SK-N-SH treated with all-trans-retinoic acid at 6 μM for 48 hours (cell line): ENCODE measurements around the gene BPIFA3.

ENCODE experiments used
- ATAC-seq: fragments of 200-7000 bp; cut with Tn5 transposase; 3 replicates; pipeline ENCODE4 v1.9.1; 2020; ENCODE audit warnings: mild to moderate bottlenecking, moderate library complexity
- ARNTL ChIP-seq: fragments of 450-650 bp; formaldehyde crosslinking; IDR thresholded peaks from 2 replicates; pipeline ENCODE4 v1.5.0; 2020; ENCODE audit warnings: low read depth, mild to moderate bottlenecking, moderate library complexity, borderline replicate concordance
- BACH2 ChIP-seq: fragments of 250-450 bp; sonication (Bioruptor Pico); IDR thresholded peaks from 2 replicates; pipeline ENCODE4 v1.9.0; 2021; ENCODE audit warnings: mild to moderate bottlenecking, borderline replicate concordance
- CSDC2 ChIP-seq: fragments of 250-450 bp; sonication (Bioruptor Pico); IDR thresholded peaks from 2 replicates; pipeline ENCODE4 v1.5.0; 2020; ENCODE audit warnings: mild to moderate bottlenecking, moderate library complexity
- ESRRG ChIP-seq: fragments of 250-450 bp; sonication (Bioruptor Pico); IDR thresholded peaks from 2 replicates; pipeline ENCODE4 v1.6.1; 2021; ENCODE audit warnings: mild to moderate bottlenecking
- GLIS3 ChIP-seq: fragments of 250-450 bp; sonication (Bioruptor Pico); IDR thresholded peaks from 2 replicates; pipeline ENCODE4 v1.5.0; 2020; ENCODE audit warnings: mild to moderate bottlenecking, moderate library complexity
- ISL1 ChIP-seq: fragments of 250-450 bp; sonication (Bioruptor Pico); IDR thresholded peaks from 2 replicates; pipeline ENCODE4 v2.1.2; 2022; ENCODE audit warnings: mild to moderate bottlenecking, moderate library complexity
- OSR1 ChIP-seq: fragments of 250-450 bp; sonication (Bioruptor Pico); IDR thresholded peaks from 2 replicates; pipeline ENCODE4 v1.8.0; 2022; ENCODE audit warnings: moderate library complexity, mild to moderate bottlenecking, inconsistent platforms
- PPARA ChIP-seq: fragments of 250-450 bp; sonication (Bioruptor Pico); IDR thresholded peaks from 2 replicates; pipeline ENCODE4 v1.5.0; 2020; ENCODE audit warnings: mild to moderate bottlenecking, borderline replicate concordance
- RARB ChIP-seq: fragments of 250-450 bp; sonication (Bioruptor Pico); IDR thresholded peaks from 2 replicates; pipeline ENCODE4 v1.8.0; 2021; ENCODE audit warnings: mild to moderate bottlenecking, moderate library complexity
- SNAI2 ChIP-seq: fragments of 250-450 bp; sonication (Bioruptor Pico); IDR thresholded peaks from 2 replicates; pipeline ENCODE4 v1.5.0; 2020; ENCODE audit warnings: mild to moderate bottlenecking, moderate library complexity
- TCF4 ChIP-seq: fragments of 250-450 bp; sonication (Bioruptor Pico); IDR thresholded peaks from 2 replicates; pipeline ENCODE4 v1.8.0; 2021; ENCODE audit warnings: mild to moderate bottlenecking, moderate library complexity, borderline replicate concordance
- TOX ChIP-seq: fragments of 250-450 bp; sonication (Bioruptor Pico); IDR thresholded peaks from 2 replicates; pipeline ENCODE4 v1.8.0; 2021; ENCODE audit warnings: mild to moderate bottlenecking, moderate library complexity, borderline replicate concordance
- ZC3H10 ChIP-seq: fragments of 250-450 bp; sonication (Bioruptor Pico); IDR thresholded peaks from 2 replicates; pipeline ENCODE4 v1.5.1; 2021; ENCODE audit warnings: mild to moderate bottlenecking, moderate library complexity
- ZFP3 ChIP-seq: fragments of 250-450 bp; sonication (Bioruptor Pico); IDR thresholded peaks from 2 replicates; pipeline ENCODE4 v1.5.0; 2020; ENCODE audit warnings: mild to moderate bottlenecking, moderate library complexity
- ZFP30 ChIP-seq: fragments of 450-650 bp; formaldehyde crosslinking; IDR thresholded peaks from 2 replicates; pipeline ENCODE4 v1.5.0; 2022; ENCODE audit warnings: mild to moderate bottlenecking, moderate library complexity
- ZNF565 ChIP-seq: fragments of 450-650 bp; formaldehyde crosslinking; conservative IDR thresholded peaks from 2 replicates; pipeline ENCODE4 v1.5.0; 2020; ENCODE audit warnings: low read depth, mild to moderate bottlenecking, moderate library complexity
- ZNF8 ChIP-seq: fragments of 450-650 bp; formaldehyde crosslinking; IDR thresholded peaks from 2 replicates; pipeline ENCODE4 v1.5.0; 2020; ENCODE audit warnings: mild to moderate bottlenecking, moderate library complexity
- TF ChIP-seq, protein P1 (sequence below): fragments of 250-450 bp; sonication (Bioruptor Pico); IDR thresholded peaks from 2 replicates; pipeline ENCODE4 v1.8.0; 2020; ENCODE audit warnings: mild to moderate bottlenecking, moderate library complexity, borderline replicate concordance
- TF ChIP-seq, protein P2 (sequence below): fragments of 250-450 bp; sonication (Bioruptor Pico); IDR thresholded peaks from 2 replicates; pipeline ENCODE4 v1.5.1; 2021; ENCODE audit warnings: mild to moderate bottlenecking, moderate library complexity
- TF ChIP-seq, protein P3 (sequence below): fragments of 250-450 bp; sonication (Bioruptor Pico); IDR thresholded peaks from 2 replicates; pipeline ENCODE4 v1.5.0; 2020; ENCODE audit warnings: mild to moderate bottlenecking, moderate library complexity
- TF ChIP-seq, protein P4 (sequence below): fragments of 250-450 bp; sonication (Bioruptor Pico); IDR thresholded peaks from 2 replicates; pipeline ENCODE4 v1.8.0; 2021; ENCODE audit warnings: low read depth, mild to moderate bottlenecking, moderate library complexity, borderline replicate concordance
- TF ChIP-seq, protein P5 (sequence below): fragments of 250-450 bp; sonication (Bioruptor Pico); IDR thresholded peaks from 2 replicates; pipeline ENCODE4 v1.5.1; 2020; ENCODE audit warnings: low read depth, mild to moderate bottlenecking, moderate library complexity

The BPIFA3 gene

DNA sequence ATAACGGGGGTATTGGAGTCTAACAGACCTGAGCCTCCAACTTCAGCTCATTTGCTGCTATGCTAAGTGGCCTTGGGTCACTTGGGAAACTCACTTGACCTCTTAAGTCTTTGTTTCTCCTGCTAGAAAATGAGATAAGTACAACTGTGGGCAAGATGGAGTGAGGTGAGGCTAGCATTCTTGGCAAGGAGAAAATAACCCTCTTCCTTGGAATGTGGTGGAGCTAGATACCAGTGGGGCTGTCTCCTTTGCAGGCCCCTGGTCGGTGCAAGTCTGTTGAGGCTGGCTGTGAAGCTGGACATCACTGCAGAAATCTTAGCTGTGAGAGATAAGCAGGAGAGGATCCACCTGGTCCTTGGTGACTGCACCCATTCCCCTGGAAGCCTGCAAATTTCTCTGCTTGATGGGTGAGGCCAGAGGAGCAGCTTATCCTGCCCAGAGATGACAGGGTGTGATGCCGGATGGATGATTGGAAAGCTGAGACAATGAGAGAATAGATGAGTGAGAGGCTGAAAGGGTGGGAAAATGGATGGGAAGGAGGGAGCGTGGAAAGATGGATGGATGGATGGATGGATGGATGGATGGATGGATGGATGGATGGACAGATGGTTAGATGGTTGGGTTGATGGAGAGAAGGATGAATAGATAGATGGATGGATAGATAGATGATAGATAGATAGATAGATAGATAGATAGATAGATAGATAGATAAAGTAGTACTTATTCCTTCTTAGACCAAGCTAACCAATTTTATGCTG lies 23.0 kb downstream of the BPIFA3 start:
- TF ChIP-seq OSR1 (CRISPR knock-in tag) (no peak), GLIS3 (CRISPR knock-in tag) (no peak), ESRRG (CRISPR knock-in tag) (no peak), BACH2 (CRISPR knock-in tag) (no peak), ZNF565 (CRISPR knock-in tag) (no peak), SNAI2 (CRISPR knock-in tag) (no peak), ARNTL (CRISPR knock-in tag) (no peak), ZFP3 (no peak), RARB (CRISPR knock-in tag) (no peak), TCF4 (CRISPR knock-in tag) (no peak)
- TF ChIP-seq, protein P1, sequence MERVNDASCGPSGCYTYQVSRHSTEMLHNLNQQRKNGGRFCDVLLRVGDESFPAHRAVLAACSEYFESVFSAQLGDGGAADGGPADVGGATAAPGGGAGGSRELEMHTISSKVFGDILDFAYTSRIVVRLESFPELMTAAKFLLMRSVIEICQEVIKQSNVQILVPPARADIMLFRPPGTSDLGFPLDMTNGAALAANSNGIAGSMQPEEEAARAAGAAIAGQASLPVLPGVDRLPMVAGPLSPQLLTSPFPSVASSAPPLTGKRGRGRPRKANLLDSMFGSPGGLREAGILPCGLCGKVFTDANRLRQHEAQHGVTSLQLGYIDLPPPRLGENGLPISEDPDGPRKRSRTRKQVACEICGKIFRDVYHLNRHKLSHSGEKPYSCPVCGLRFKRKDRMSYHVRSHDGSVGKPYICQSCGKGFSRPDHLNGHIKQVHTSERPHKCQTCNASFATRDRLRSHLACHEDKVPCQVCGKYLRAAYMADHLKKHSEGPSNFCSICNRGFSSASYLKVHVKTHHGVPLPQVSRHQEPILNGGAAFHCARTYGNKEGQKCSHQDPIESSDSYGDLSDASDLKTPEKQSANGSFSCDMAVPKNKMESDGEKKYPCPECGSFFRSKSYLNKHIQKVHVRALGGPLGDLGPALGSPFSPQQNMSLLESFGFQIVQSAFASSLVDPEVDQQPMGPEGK (CRISPR knock-in tag), result no peak
- TF ChIP-seq, protein P2, sequence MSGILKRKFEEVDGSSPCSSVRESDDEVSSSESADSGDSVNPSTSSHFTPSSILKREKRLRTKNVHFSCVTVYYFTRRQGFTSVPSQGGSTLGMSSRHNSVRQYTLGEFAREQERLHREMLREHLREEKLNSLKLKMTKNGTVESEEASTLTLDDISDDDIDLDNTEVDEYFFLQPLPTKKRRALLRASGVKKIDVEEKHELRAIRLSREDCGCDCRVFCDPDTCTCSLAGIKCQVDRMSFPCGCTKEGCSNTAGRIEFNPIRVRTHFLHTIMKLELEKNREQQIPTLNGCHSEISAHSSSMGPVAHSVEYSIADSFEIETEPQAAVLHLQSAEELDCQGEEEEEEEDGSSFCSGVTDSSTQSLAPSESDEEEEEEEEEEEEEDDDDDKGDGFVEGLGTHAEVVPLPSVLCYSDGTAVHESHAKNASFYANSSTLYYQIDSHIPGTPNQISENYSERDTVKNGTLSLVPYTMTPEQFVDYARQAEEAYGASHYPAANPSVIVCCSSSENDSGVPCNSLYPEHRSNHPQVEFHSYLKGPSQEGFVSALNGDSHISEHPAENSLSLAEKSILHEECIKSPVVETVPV (CRISPR knock-in tag), result no peak
- ATAC-seq, result no peak

DNA sequence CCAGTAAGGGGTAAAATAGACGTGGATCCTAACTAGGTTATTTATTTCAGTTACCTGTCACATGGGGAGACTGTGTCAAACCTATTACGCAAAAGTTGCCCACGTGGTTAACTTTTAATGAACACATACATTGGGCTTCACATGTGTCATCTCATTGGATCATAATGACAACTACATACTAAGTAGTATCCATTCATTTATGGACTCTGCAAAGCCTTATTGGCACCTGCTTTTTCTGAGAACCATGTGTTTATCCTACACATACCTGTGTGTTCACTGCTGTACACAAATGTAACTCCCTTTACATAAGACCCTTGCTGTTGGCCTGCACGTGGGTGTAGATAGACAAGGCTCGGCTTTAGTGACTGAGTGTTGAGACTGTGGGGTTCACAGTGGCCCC lies 23.8 kb downstream of the BPIFA3 start:
- no peak for TF ChIP-seq ARNTL (CRISPR knock-in tag)
- TF ChIP-seq OSR1 (CRISPR knock-in tag), result no peak
- no peak for TF ChIP-seq ZFP30 (CRISPR knock-in tag)
- no peak for ATAC-seq

DNA sequence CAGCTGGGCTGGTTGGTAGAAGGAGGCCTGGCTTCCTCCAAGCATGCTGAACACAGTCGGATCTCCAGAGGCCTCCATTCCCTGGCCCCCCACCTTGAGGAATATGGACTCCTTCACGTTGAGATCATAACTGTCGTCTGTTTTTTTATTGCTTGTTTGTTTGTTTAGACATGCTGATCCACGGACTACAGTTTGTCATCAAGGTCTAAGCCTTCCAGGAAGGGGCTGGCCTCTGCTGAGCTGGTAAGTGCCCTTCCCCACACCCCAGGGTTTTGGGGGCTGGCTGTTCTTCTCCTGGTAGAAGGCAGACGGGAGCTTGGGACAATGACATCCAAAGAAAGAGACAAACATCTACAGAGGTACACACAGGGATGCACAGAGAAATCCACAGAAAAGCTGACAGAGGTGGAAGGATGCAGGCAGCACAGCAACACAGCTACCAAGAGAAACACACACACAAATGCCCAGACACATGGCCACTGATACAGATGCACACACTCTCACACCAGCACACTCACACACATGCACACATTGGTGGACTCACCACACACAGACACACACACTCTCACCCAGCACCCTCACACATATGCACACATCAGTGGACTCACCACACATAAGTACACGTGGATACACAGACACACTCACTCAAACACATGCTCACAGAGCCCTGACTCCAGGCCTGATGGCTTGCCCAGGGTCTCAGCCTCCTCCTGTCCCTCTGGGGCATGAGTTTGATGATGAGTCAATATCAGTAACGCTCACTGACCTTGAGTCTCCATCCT lies 25.4 kb downstream of the BPIFA3 start:
- no peak for ATAC-seq
- TF ChIP-seq ZFP3, result no peak
- TF ChIP-seq RARB (CRISPR knock-in tag), result no peak
- no peak for TF ChIP-seq ISL1 (CRISPR knock-in tag)
- no peak for TF ChIP-seq SNAI2 (CRISPR knock-in tag)
- TF ChIP-seq, protein P2 (CRISPR knock-in tag), result no peak
- TF ChIP-seq BACH2 (CRISPR knock-in tag), result no peak
- TF ChIP-seq GLIS3 (CRISPR knock-in tag), result no peak
- TF ChIP-seq PPARA (CRISPR knock-in tag), result no peak
- no peak for TF ChIP-seq OSR1 (CRISPR knock-in tag)
- TF ChIP-seq TCF4 (CRISPR knock-in tag), result no peak
- TF ChIP-seq ZC3H10, result no peak
- TF ChIP-seq, protein P3, sequence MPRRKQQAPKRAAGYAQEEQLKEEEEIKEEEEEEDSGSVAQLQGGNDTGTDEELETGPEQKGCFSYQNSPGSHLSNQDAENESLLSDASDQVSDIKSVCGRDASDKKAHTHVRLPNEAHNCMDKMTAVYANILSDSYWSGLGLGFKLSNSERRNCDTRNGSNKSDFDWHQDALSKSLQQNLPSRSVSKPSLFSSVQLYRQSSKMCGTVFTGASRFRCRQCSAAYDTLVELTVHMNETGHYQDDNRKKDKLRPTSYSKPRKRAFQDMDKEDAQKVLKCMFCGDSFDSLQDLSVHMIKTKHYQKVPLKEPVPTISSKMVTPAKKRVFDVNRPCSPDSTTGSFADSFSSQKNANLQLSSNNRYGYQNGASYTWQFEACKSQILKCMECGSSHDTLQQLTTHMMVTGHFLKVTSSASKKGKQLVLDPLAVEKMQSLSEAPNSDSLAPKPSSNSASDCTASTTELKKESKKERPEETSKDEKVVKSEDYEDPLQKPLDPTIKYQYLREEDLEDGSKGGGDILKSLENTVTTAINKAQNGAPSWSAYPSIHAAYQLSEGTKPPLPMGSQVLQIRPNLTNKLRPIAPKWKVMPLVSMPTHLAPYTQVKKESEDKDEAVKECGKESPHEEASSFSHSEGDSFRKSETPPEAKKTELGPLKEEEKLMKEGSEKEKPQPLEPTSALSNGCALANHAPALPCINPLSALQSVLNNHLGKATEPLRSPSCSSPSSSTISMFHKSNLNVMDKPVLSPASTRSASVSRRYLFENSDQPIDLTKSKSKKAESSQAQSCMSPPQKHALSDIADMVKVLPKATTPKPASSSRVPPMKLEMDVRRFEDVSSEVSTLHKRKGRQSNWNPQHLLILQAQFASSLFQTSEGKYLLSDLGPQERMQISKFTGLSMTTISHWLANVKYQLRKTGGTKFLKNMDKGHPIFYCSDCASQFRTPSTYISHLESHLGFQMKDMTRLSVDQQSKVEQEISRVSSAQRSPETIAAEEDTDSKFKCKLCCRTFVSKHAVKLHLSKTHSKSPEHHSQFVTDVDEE (CRISPR knock-in tag), result no peak
- TF ChIP-seq ARNTL (CRISPR knock-in tag), result no peak
- TF ChIP-seq, protein P4, sequence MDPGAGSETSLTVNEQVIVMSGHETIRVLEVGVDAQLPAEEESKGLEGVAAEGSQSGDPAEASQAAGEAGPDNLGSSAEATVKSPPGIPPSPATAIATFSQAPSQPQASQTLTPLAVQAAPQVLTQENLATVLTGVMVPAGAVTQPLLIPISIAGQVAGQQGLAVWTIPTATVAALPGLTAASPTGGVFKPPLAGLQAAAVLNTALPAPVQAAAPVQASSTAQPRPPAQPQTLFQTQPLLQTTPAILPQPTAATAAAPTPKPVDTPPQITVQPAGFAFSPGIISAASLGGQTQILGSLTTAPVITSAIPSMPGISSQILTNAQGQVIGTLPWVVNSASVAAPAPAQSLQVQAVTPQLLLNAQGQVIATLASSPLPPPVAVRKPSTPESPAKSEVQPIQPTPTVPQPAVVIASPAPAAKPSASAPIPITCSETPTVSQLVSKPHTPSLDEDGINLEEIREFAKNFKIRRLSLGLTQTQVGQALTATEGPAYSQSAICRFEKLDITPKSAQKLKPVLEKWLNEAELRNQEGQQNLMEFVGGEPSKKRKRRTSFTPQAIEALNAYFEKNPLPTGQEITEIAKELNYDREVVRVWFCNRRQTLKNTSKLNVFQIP, result no peak
- TF ChIP-seq ZNF8 (CRISPR knock-in tag), result no peak
- TF ChIP-seq, protein P5, sequence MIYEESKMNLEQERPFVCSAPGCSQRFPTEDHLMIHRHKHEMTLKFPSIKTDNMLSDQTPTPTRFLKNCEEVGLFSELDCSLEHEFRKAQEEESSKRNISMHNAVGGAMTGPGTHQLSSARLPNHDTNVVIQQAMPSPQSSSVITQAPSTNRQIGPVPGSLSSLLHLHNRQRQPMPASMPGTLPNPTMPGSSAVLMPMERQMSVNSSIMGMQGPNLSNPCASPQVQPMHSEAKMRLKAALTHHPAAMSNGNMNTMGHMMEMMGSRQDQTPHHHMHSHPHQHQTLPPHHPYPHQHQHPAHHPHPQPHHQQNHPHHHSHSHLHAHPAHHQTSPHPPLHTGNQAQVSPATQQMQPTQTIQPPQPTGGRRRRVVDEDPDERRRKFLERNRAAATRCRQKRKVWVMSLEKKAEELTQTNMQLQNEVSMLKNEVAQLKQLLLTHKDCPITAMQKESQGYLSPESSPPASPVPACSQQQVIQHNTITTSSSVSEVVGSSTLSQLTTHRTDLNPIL, result no peak
- no peak for TF ChIP-seq CSDC2 (CRISPR knock-in tag)
- TF ChIP-seq ESRRG (CRISPR knock-in tag), result no peak
- TF ChIP-seq TOX (CRISPR knock-in tag), result no peak
- TF ChIP-seq, protein P1 (CRISPR knock-in tag), result no peak
